Small intestine (tissue), 7 donors: Measurements from ENCODE around the gene FAM234B. TPM values are rescaled to one million over a fixed set of nuclear protein-coding genes. Genes with fewer than 3 reads are reported as not detected.

Source experiments
- DNase-seq, 2 donors: peaks; one replicate each; pipeline versions ENCODE4 v3.0.0 to v3.0.0-alpha.2; 2013
- FAIRE-seq: peaks from 2 replicates; lab custom pipeline; 2012; peaks lifted over from hg19 to GRCh38; lab: Jason Lieb, UNC
- H3K27ac ChIP-seq, 3 donors: one replicate each; pipeline ENCODE4 v1.5.1; 2013; ENCODE audit warnings: low read length in 2 of 3, mild to moderate bottlenecking in 2 of 3, control low read depth in 1 of 3, inconsistent platforms in 1 of 3, low read depth in 1 of 3, moderate library complexity in 1 of 3
- H3K27me3 ChIP-seq, 3 donors: one replicate each; pipeline ENCODE4 v1.6.1; 2013; ENCODE audit warnings: low read length in 3 of 3, inconsistent platforms in 1 of 3; ENCODE audit not compliant: control insufficient read depth in 3 of 3, insufficient read depth in 3 of 3
- H3K36me3 ChIP-seq, 3 donors: one replicate each; pipeline ENCODE4 v1.6.1; 2013; ENCODE audit warnings: low read length in 3 of 3, inconsistent platforms in 1 of 3, low read depth in 1 of 3, mild to moderate bottlenecking in 1 of 3, moderate library complexity in 1 of 3; ENCODE audit not compliant: control insufficient read depth in 3 of 3, insufficient read depth in 2 of 3
- H3K4me1 ChIP-seq, 3 donors: one replicate each; pipeline ENCODE4 v1.6.1; 2013; ENCODE audit warnings: low read length in 2 of 3, inconsistent platforms in 1 of 3, low read depth in 1 of 3, mild to moderate bottlenecking in 1 of 3, moderate library complexity in 1 of 3; ENCODE audit not compliant: control insufficient read depth in 3 of 3, insufficient read depth in 2 of 3
- H3K4me3 ChIP-seq, 3 donors: one replicate each; pipeline ENCODE4 v1.5.1; 2013; ENCODE audit warnings: low read length in 3 of 3, control low read depth in 1 of 3, inconsistent platforms in 1 of 3, low read depth in 1 of 3, mild to moderate bottlenecking in 1 of 3, moderate library complexity in 1 of 3
- H3K9me3 ChIP-seq, 2 donors: one replicate each; pipeline ENCODE4 v1.6.1; 2013; ENCODE audit warnings: low read depth in 1 of 2, low read length in 1 of 2; ENCODE audit not compliant: control insufficient read depth in 2 of 2, insufficient read depth in 1 of 2
- WGBS, 3 donors: extraction: QIAGEN DNeasy Blood & Tissue Kit; methylation state at CpG; one replicate each; pipeline ENCODE4 v1.1.7; 2013; 5-methylcytosine and 5-hydroxymethylcytosine counted together
- polyA plus RNA-seq, 4 donors: library from polyadenylated mRNA; stranded (reverse) in 3 of 4; unstranded in 1 of 4; fragments of 200-250 nt in 3 of 4; fragments of 120-200 nt in 1 of 4; gene quantifications; one replicate each; pipeline versions ENCODE4 v1.2.1 to v1.2.3, GENCODE V29; 2013
- donor health status: healthy with polysubstance abuse.
- donor health status: control.
- donor health status: control.
- donor health status: Bipolar disorder and iron deficiency.
- donor health status: healthy.

Gene FAM234B
- polyA plus RNA-seq, 4 donors: 0.45 to 7.8 (median 1.4) TPM

DNA sequence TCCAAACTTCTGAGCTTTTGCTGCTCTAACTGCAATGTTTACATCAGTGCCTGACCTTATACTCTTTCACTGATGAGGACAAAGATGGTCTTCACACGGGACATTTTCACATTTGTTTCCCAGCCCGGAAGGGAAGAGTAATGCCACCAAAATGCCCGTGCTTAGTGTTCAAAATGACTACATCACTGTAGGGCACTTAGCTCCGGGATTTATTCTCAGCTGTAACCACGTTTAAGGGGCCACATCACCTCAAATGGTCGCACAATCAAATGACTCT is 56.4 kb downstream of the FAM234B start:
- Histone ChIP-seq H3K4me3 (peak overlapping the region in 1 of 3 donors; percentile 48), H3K4me1 (peaks cover 12 to 37% (median 21%) of the 10 kb centered on the region in 3 donors), H3K9me3 (no peaks in the 10 kb centered on the region), H3K36me3 (no peaks in the 10 kb centered on the region), H3K27me3 (no peaks in the 10 kb centered on the region), H3K27ac (peak overlapping the region in 2 of 3 donors; percentile 75 to 93)
- DNase-seq: no peak
- whole genome bisulfite sequencing, 3 donors: 17 to 21% (median 19%) methylated on average over 6 of the region's 6 CpGs
- FAIRE-seq: no peak

DNA sequence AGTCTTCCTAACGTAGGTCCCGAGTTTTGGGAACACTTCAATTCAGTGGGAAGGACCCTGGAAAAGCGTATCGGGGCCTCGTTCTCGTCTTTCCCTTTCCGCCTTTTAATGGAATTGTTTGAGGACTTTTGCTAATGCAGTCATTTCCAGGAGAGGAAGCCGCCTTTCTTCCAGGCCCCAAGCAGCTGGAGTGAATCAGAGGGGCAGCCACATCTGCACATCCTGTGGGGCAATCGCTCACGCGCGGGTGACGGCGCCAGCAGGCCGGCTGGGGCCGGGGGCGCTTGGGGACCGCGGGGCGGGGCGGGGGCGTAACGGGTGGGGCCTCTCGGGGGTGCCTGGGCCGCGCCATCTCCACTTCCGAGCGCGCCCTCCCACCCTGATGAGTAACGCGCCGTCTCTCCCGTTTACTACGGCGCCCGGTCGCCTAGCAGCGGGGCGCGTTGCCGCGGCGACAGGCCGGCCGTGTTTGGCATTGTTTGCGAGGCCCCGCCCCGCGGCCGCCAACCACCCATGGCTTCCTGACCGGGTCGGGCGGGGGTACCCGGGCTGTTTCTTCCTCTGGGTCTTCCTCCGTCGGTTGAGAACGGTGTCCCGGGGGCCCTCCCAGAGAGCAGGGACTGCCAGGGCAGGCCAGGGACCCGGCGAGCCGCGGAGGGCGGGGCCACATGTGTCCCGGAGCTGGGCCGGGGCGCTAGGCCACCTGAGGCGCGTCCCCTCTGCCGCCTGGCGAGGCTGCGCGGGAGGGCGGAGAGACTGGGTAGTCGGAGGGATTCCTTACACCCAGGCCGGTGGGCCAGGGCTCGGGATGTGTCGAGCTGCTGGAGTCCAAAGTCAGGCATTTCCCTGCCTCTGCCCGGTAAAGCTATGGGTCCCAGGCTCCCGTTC is 56.9 kb downstream of the FAM234B start:
- 2 to 3% (median 3%) methylated on average over 56 to 79 of the region's 79 CpGs for WGBS, 3 donors
- FAIRE-seq (no peak), DNase-seq (peak; percentile 87 to 96)
- Histone ChIP-seq H3K27me3 (no peaks in the 10 kb centered on the region), H3K27ac (peak overlapping the region; percentile 38 to 96 (median 75)), H3K4me1 (peaks cover 12 to 37% (median 21%) of the 10 kb centered on the region in 3 donors), H3K9me3 (no peaks in the 10 kb centered on the region), H3K4me3 (peak overlapping the region; percentile 12 to 83 (median 48)), H3K36me3 (no peaks in the 10 kb centered on the region)

DNA sequence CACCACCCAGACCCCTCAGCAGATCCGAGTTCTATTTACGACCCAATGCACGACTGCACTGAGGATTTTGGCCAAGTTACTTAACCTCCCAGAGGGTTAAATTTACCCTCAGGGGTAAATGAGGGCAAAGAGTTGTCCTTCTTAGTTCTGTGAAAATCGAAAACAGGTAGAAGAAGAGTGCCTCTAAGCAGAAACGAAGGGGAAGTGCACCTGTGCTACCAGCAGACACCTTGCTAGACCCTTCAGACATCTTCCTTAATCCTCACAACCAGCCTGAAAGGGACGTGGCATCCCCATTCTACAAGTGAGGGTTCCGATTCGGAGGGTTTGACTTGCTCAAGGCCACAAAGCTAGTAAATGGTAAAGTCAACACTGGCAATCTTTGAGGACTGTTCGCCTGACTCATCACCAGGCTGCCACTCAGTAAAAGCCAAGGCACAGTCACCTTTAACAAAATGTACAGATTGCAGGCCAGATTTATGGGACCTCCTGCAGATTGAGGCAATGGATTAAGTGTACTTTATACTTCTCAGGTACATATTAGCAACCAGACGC is 57.7 kb downstream of the FAM234B start:
- Histone ChIP-seq H3K4me1 (peaks cover 12 to 37% (median 20%) of the 10 kb centered on the region in 3 donors), H3K4me3 (peak overlapping the region; percentile 12 to 83 (median 48)), H3K36me3 (no peaks in the 10 kb centered on the region), H3K9me3 (no peaks in the 10 kb centered on the region), H3K27me3 (no peaks in the 10 kb centered on the region), H3K27ac (peak overlapping the region; percentile 38 to 96 (median 73))
- FAIRE-seq: no peak
- WGBS, 3 donors: 19 to 45% (median 26%) methylated on average over 10 of the region's 10 CpGs
- DNase-seq: peak; percentile 69 to 92

DNA sequence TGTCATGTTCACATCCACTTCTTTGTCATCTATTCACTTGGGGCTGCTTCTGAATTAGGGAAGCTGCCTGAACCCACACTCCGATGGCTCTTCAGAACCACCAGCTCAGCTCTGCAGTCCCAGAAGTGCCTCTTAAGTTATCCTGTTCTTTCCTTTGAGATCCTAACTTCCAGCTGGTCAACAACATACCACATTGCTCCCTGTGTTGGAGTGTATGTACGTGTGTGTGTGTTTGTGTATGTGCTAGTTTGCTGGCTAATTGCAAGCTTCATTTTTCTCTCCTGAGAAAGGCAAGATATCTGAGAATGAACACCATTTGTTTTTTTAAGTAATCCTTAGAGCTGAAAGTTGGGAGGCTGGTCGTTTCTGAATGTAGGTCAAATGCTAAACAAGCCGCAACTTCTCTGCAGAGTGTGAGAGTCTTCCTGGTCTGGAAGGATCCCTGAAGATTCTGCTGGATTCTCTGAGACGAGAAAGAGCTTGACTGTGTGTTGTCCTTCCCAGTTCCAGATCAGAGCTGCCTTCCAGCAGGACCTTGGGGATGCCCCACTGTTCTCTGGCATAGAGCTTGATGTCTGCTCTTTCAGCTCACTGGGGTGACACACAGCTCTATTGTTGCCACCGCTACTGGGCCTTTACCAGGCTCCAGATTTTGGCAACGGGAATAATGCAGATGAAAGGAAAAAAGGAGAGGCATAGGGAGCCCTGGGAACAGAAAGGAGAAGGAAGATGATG is 58.4 kb downstream of the FAM234B start:
- H3K4me3 ChIP-seq: no peak overlapping the region
- no peaks in the 10 kb centered on the region for H3K9me3 ChIP-seq
- no peaks in the 10 kb centered on the region for H3K36me3 ChIP-seq
- DNase-seq (no peak), FAIRE-seq (no peak)
- peak overlapping the region; percentile 12 to 96 (median 73) for H3K27ac ChIP-seq
- WGBS, 3 donors: 65 to 76% (median 75%) methylated on average over 7 of the region's 7 CpGs
- no peaks in the 10 kb centered on the region for H3K27me3 ChIP-seq
- H3K4me1 ChIP-seq: peaks cover 8 to 32% (median 17%) of the 10 kb centered on the region in 3 donors

DNA sequence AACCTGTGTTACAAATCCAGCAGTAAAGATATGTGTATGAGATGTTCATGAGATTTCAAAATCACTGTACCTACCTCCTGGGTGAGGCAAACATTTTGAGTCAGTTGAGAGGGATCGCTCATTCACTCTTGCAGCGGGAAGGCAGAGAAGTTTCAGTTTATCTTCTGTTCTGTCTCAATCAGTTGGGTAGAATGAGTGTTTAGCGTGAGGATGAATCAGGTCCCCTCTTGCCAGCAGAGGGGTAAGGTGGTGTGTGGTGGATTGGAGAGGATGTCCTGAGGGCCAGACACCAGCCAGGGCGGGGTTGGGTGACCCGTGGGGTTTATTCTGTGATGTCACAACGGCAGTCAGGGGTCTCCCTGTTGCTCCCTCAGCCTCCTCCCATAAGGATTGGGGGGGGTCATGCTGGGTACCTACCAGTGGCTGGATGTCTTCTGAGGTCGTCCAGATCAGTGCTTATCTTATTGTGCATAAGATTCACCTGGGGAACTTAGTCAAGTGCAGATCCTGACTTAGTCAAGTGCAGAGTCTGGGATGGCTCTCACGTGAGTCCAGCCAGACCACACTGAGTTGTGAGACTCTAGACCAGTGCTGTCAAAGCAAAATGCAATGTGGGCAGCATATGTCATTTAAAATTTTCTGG is 59.3 kb downstream of the FAM234B start, which contains the start of gene GSG1:
GSG1 (minus strand) TSS at position 277 of the 643 bp plus-strand sequence; CDS start at position 122, 155 bp downstream.
- H3K27me3 ChIP-seq: no peaks in the 10 kb centered on the region
- DNase-seq (no peak), FAIRE-seq (no peak)
- H3K27ac ChIP-seq: peak within 1 kb of the TSS; percentile 12 to 96 (median 73)
- no peaks in the 10 kb centered on the region for H3K36me3 ChIP-seq
- H3K4me3 ChIP-seq: no peak within 1 kb of the TSS
- 85 to 87% (median 85%) methylated on average over 6 to 8 of the region's 8 CpGs for WGBS, 3 donors
- H3K4me1 ChIP-seq: peaks cover 7 to 24% (median 15%) of the 10 kb centered on the region in 3 donors
- H3K9me3 ChIP-seq: no peaks in the 10 kb centered on the region

DNA sequence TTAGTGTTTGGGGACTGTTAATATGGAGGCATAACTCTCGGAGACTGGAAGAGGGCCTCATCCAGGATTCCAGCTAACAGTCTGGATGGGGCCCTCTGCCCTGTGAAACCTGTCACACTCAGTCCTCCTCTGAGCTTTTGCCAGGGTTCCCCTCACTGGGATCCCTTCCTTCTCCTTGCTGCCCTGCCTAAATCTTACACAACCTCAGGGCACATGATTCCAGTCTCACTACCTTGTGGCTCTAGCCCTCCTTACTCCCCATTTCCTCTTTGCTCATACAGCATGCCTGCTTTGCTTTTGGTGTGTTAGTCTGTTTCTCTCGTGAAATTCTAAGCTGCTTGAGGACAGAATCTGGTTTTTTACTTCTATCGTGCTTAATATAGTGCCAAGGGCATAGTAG is 60.2 kb downstream of the FAM234B start:
- 87 to 92% (median 89%) methylated on average over 3 of the region's 3 CpGs for WGBS, 3 donors
- no peaks in the 10 kb centered on the region for H3K27me3 ChIP-seq
- H3K36me3 ChIP-seq: no peaks in the 10 kb centered on the region
- H3K27ac ChIP-seq: no peak overlapping the region
- DNase-seq (no peak), FAIRE-seq (no peak)
- H3K4me3 ChIP-seq: no peak overlapping the region
- no peaks in the 10 kb centered on the region for H3K9me3 ChIP-seq
- peaks cover 2 to 20% (median 6%) of the 10 kb centered on the region in 3 donors for H3K4me1 ChIP-seq

DNA sequence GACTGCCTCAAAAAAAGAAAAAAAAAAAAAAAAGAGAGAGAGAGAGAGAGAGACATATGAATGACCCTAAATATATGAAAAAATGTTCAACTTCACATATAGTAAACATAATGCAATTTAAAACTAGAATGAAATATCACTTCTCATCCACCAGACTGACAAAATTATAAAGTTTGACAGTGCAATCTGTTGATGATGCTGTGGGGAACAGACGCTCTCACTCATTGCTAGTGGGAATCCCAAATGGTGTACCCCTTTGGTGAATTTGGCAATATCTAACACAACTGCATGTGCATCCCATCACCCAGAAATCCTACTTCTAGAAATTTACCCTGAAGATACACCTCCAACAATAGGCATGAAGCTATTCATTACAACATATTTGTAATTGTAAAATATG is 61.6 kb downstream of the FAM234B start:
- no peaks in the 10 kb centered on the region for H3K9me3 ChIP-seq

DNA sequence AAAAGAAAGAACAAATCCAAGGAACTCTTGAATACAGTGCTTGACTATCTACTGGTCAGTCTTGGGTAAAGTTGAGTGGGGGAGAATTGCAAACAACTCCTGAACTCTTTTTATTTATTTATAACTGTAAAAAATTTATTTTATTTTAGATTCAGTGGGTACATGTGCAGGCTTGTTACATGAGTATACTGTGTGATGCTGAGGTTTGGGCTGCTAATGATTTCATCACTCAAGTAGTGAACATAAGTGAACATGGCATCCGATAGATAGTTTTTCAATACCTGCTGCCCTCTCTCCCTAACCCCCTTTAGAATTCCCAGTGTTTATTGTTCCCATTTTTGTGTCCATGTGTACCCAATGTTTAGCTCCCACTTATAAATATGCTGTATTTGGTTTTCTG is 62.5 kb downstream of the FAM234B start:
- H3K4me3 ChIP-seq: no peak overlapping the region
- H3K36me3 ChIP-seq: no peaks in the 10 kb centered on the region
- DNase-seq (no peak), FAIRE-seq (no peak)
- WGBS, 3 donors: 95 to 96% (median 96%) methylated on average over 1 of the region's 1 CpG
- no peaks in the 10 kb centered on the region for H3K9me3 ChIP-seq
- H3K4me1 ChIP-seq: peaks cover 0 to 9% (median 2%) of the 10 kb centered on the region in 3 donors
- H3K27me3 ChIP-seq: no peaks in the 10 kb centered on the region
- H3K27ac ChIP-seq: no peak overlapping the region

More for the DNA sequence above, 61.6 kb downstream of the FAM234B start:
- H3K27ac ChIP-seq: no peak overlapping the region
- WGBS, 3 donors: 92 to 97% (median 96%) methylated on average over 1 of the region's 1 CpG
- FAIRE-seq (no peak), DNase-seq (no peak)
- H3K4me3 ChIP-seq: no peak overlapping the region
- H3K36me3 ChIP-seq: no peaks in the 10 kb centered on the region
- peaks cover 0 to 13% (median 2%) of the 10 kb centered on the region in 3 donors for H3K4me1 ChIP-seq
- no peaks in the 10 kb centered on the region for H3K27me3 ChIP-seq
